ENCODE measurements around the gene JADE1. TPM values are rescaled to one million over a fixed set of nuclear protein-coding genes. Genes with fewer than 3 reads are reported as not detected.

JADE1 gene
- total RNA-seq, 1 donor: 38.4 TPM

- TF ChIP-seq CTCF (IDR thresholded peaks at IDR 0.05; ENCODE audit: insufficient read depth, low read depth, low read length): no peak
- DNase-seq (ENCODE audit: low read depth): no peak
- H3K4me3 ChIP-seq (ENCODE audit: low read depth, low read length): no peak overlapping the region
Observed at GRCh38 chr4:128819082-128819742, 9.7 kb downstream of the JADE1 start.

GRCh38 chr4:128820671-128821070 is 11.2 kb downstream of the JADE1 start:
- DNase-seq (ENCODE audit: low read depth): no peak
- no peak overlapping the region for H3K4me3 ChIP-seq (ENCODE audit: low read depth, low read length)
- no peak for TF ChIP-seq CTCF (IDR thresholded peaks at IDR 0.05; ENCODE audit: insufficient read depth, low read depth, low read length)

GRCh38 chr4:128821151-128821550 is 11.7 kb downstream of the JADE1 start:
- H3K4me3 ChIP-seq (ENCODE audit: low read depth, low read length): no peak overlapping the region
- no peak for DNase-seq (ENCODE audit: low read depth)
- no peak for TF ChIP-seq CTCF (IDR thresholded peaks at IDR 0.05; ENCODE audit: insufficient read depth, low read depth, low read length)

GRCh38 chr4:128823025-128823661 is 13.6 kb downstream of the JADE1 start:
- no peak overlapping the region for H3K4me3 ChIP-seq (ENCODE audit: low read depth, low read length)
- TF ChIP-seq CTCF (IDR thresholded peaks at IDR 0.05; ENCODE audit: insufficient read depth, low read depth, low read length): no peak
- DNase-seq (ENCODE audit: low read depth): peak; percentile 71

- no peak for TF ChIP-seq CTCF (IDR thresholded peaks at IDR 0.05; ENCODE audit: insufficient read depth, low read depth, low read length)
- DNase-seq (ENCODE audit: low read depth): no peak
- H3K4me3 ChIP-seq (ENCODE audit: low read depth, low read length): no peak overlapping the region
Observed at GRCh38 chr4:128825226-128825625, 15.7 kb downstream of the JADE1 start.

GRCh38 chr4:128827296-128827695 is 17.8 kb downstream of the JADE1 start:
- TF ChIP-seq CTCF (IDR thresholded peaks at IDR 0.05; ENCODE audit: insufficient read depth, low read depth, low read length): no peak
- peak; percentile 30 for DNase-seq (ENCODE audit: low read depth)
- H3K4me3 ChIP-seq (ENCODE audit: low read depth, low read length): no peak overlapping the region

Measured in fibroblast of villous mesenchyme (primary cell).